H1 (cell line): ENCODE data around the gene TLNRD1. TPM values are rescaled to one million over a fixed set of nuclear protein-coding genes. Genes with fewer than 3 reads are reported as not detected.

ENCODE experiments used
- BACH1 ChIP-seq: IDR thresholded peaks from 2 replicates; pipeline ENCODE4 v1.6.1; 2012; ENCODE audit warnings: low read length, improper control_type of control experiment
- CHD2 ChIP-seq: IDR thresholded peaks from 2 replicates; pipeline ENCODE4 v1.6.1; 2012; ENCODE audit warnings: low read length, improper control_type of control experiment
- CREB1 ChIP-seq: IDR thresholded peaks from 2 replicates; pipeline ENCODE4 v1.6.1; 2012; ENCODE audit warnings: inconsistent platforms
- CTCF ChIP-seq, 3 experiments: IDR thresholded peaks; 1 replicate in 2 of 3; 2 replicates in 1 of 3; pipeline versions ENCODE4 v1.5.1 to v1.6.1; 2011; ENCODE audit warnings: low read length in 3 of 3, mild to moderate bottlenecking in 3 of 3, inconsistent platforms in 2 of 3, low read depth in 1 of 3, moderate library complexity in 1 of 3; ENCODE audit not compliant: insufficient read depth in 1 of 3; ENCODE audit errors: control extremely low read depth in 1 of 3
- KDM4A ChIP-seq: IDR thresholded peaks from one replicate; pipeline ENCODE4 v1.7.1; 2012; ENCODE audit warnings: low read depth, mild to moderate bottlenecking, moderate library complexity, low read length, inconsistent platforms; ENCODE audit not compliant: severe bottlenecking
- MAFK ChIP-seq: IDR thresholded peaks from 2 replicates; pipeline ENCODE4 v1.6.1; 2012; ENCODE audit warnings: low read depth, mild to moderate bottlenecking, improper control_type of control experiment, low read length
- RNF2 ChIP-seq: fragments of 200-900, 300-1000 bp; sonication (generic); IDR thresholded peaks from 2 replicates; pipeline ENCODE4 v1.7.1; 2016; ENCODE audit warnings: borderline replicate concordance, low read depth, mild to moderate bottlenecking, antibody characterized with exemption, low read length; ENCODE audit not compliant: poor library complexity, severe bottlenecking; ENCODE audit errors: missing control alignments
- SIN3A ChIP-seq, 2 experiments: IDR thresholded peaks in 1 of 2; conservative IDR thresholded peaks in 1 of 2; 2 replicates each; pipeline ENCODE4 v1.6.1; 2011 to 2012; ENCODE audit warnings: low read length in 2 of 2, improper control_type of control experiment in 1 of 2, low read depth in 1 of 2, mild to moderate bottlenecking in 1 of 2
- TAF1 ChIP-seq: IDR thresholded peaks from 2 replicates; pipeline ENCODE4 v1.6.1; 2011; ENCODE audit warnings: mild to moderate bottlenecking, low read depth, low read length
- TEAD4 ChIP-seq: IDR thresholded peaks from 2 replicates; pipeline ENCODE4 v1.6.1; 2012; ENCODE audit warnings: low read depth, low read length, inconsistent platforms, mixed read lengths
- YY1 ChIP-seq: IDR thresholded peaks from 2 replicates; pipeline ENCODE4 v1.6.1; 2011; ENCODE audit warnings: low read depth, mild to moderate bottlenecking, low read length
- polyA plus RNA-seq, 7 experiments: library from polyadenylated mRNA; depleted of rRNA in 3 of 7; stranded (reverse) in 5 of 7; unstranded in 2 of 7; fragments of >200 nt in 5 of 7; fragments of 200-250 nt in 2 of 7; gene quantifications; 1 replicate in 5 of 7; 2 replicates in 1 of 7; 4 replicates in 1 of 7; pipeline versions ENCODE4 v1.2.1 to v1.2.3, GENCODE V29; 2011 to 2013; ENCODE audit warnings: missing spikeins in 2 of 7, mixed read lengths in 2 of 7
- total RNA-seq: library from RNA; stranded (reverse); fragmentation: NEBNext Ultra II Directional; extraction: Animal tissue kit (Norgen Biotek cat#: 25700); gene quantifications from 2 replicates; pipeline ENCODE4 v1.2.1, GENCODE V29; 2021
- TF ChIP-seq, protein P1 (sequence below): IDR thresholded peaks from 2 replicates; pipeline ENCODE4 v1.6.1; 2012; ENCODE audit warnings: inconsistent platforms

TLNRD1 gene
- total and polyA plus RNA-seq, 2 of the 8 experiments (the other 6 are each of a cell fraction or from before 2014, with no cell fraction given) = 12.2 to 20.5 TPM

GRCh38 chr15:81053621-81054020, 52.9 kb downstream of the TLNRD1 start (continued):
- no peak for TF ChIP-seq RNF2
- TF ChIP-seq CTCF (IDR thresholded peaks at IDR 0.05; ENCODE audit: control extremely low read depth in 1 of 3, insufficient read depth in 1 of 3, low read depth in 1 of 3, low read length in 3 of 3) = no peak
- TF ChIP-seq CHD2 = no peak
- TF ChIP-seq CREB1 = no peak
- no peak for TF ChIP-seq BACH1
- TF ChIP-seq YY1 = no peak
- TF ChIP-seq TAF1 = no peak
- TF ChIP-seq, protein P1, sequence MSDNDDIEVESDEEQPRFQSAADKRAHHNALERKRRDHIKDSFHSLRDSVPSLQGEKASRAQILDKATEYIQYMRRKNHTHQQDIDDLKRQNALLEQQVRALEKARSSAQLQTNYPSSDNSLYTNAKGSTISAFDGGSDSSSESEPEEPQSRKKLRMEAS = no peak
- TF ChIP-seq MAFK = no peak
- no peak for TF ChIP-seq KDM4A
- TF ChIP-seq SIN3A (conservative IDR thresholded peaks at IDR 0.05 in 1 of 2, IDR thresholded peaks at IDR 0.05 in 1 of 2; ENCODE audit: low read depth in 1 of 2, low read length in 2 of 2) = no peak
- no peak for TF ChIP-seq TEAD4
